NT2/D1 (cell line): ENCODE data around the gene PHF1.
"Not testable (repeated sequence)": the region's sequence is repeated elsewhere in the genome, so short reads cannot be mapped to it uniquely, and the experiment has no call there.

ENCODE experiments used
- SUZ12 ChIP-seq: IDR thresholded peaks from 2 replicates; pipeline ENCODE4 v1.6.1; 2011; ENCODE audit not compliant: insufficient read length, insufficient read depth; ENCODE audit errors: extremely low read depth
- YY1 ChIP-seq: IDR thresholded peaks from 2 replicates; pipeline ENCODE4 v1.6.1; 2011; ENCODE audit not compliant: insufficient read length, insufficient read depth
- ZNF274 ChIP-seq: IDR thresholded peaks from 2 replicates; pipeline ENCODE4 v1.6.1; 2011; ENCODE audit warnings: mild to moderate bottlenecking, low read depth, low read length

DNA sequence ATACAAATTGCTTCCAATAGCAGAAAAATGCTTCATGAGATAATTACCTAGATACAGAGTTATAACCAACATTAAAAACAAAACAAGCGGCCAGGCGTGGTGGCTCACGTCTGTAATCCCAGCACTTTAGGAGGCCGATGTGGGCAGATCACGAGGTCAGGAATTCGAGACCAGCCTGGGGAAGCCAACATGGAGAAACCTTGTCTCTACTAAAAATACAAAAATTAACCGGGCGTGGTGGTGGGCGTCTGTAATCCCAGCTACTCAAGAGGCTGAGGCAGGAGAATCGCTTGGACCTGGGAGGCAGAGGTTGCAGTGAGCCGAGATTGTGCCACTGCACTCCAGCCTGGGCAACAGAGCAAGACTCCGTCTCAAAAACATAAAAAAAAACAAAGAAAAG lies 47.3 kb upstream of the PHF1 start:
- TF ChIP-seq YY1, ZNF274, SUZ12: not testable (repeated sequence)
